Measurements from ENCODE around the gene NPAS3. TPM values are rescaled to one million over a fixed set of nuclear protein-coding genes. Genes with fewer than 3 reads are reported as not detected.
"Not testable (repeated sequence)": the region's sequence is repeated elsewhere in the genome, so short reads cannot be mapped to it uniquely, and the experiment has no call there.

NPAS3 gene
- total RNA-seq, 1 experiment from 2014 or later = 0.90 TPM

GRCh38 chr14:33045760-33046159, 107.1 kb downstream of the NPAS3 start:
- in situ Hi-C loops (cut with HindIII; ENCODE audit: low pct_unique_long_range_greater_than_20kb, low sequenced_read_pairs) = no loop called here
- DNase-seq (ENCODE audit: low read depth, low spot score) = no peak

- in situ Hi-C loops (cut with HindIII; ENCODE audit: low pct_unique_long_range_greater_than_20kb, low sequenced_read_pairs) = no loop called here
- DNase-seq (ENCODE audit: low read depth, low spot score) = no peak
Observed at GRCh38 chr14:33052943-33053342, 114.3 kb downstream of the NPAS3 start.

GRCh38 chr14:33056213-33056612, 117.5 kb downstream of the NPAS3 start:
- in situ Hi-C loops (cut with HindIII; ENCODE audit: low pct_unique_long_range_greater_than_20kb, low sequenced_read_pairs) = no loop called here
- DNase-seq (ENCODE audit: low read depth, low spot score) = no peak

GRCh38 chr14:33057585-33057984, 118.9 kb downstream of the NPAS3 start:
- in situ Hi-C loops (cut with HindIII; ENCODE audit: low pct_unique_long_range_greater_than_20kb, low sequenced_read_pairs) = no loop called here
- DNase-seq (ENCODE audit: low read depth, low spot score) = no peak

- in situ Hi-C loops (cut with HindIII; ENCODE audit: low pct_unique_long_range_greater_than_20kb, low sequenced_read_pairs) = no loop called here
- peak; percentile 10 for DNase-seq (ENCODE audit: low read depth, low spot score)
Observed at GRCh38 chr14:33061667-33062325, 123.1 kb downstream of the NPAS3 start.

- DNase-seq (ENCODE audit: low read depth, low spot score) = no peak
- in situ Hi-C loops (cut with HindIII; ENCODE audit: low pct_unique_long_range_greater_than_20kb, low sequenced_read_pairs) = no loop called here
Observed at GRCh38 chr14:33062476-33062875, 123.8 kb downstream of the NPAS3 start.

- no peak for DNase-seq (ENCODE audit: low read depth, low spot score)
- in situ Hi-C loops (cut with HindIII; ENCODE audit: low pct_unique_long_range_greater_than_20kb, low sequenced_read_pairs) = no loop called here
Observed at GRCh38 chr14:33062881-33063280, 124.2 kb downstream of the NPAS3 start.

GRCh38 chr14:33063521-33063920, 124.8 kb downstream of the NPAS3 start:
- in situ Hi-C loops (cut with HindIII; ENCODE audit: low pct_unique_long_range_greater_than_20kb, low sequenced_read_pairs) = no loop called here
- DNase-seq (ENCODE audit: low read depth, low spot score) = no peak

GRCh38 chr14:33065634-33066033, 127.0 kb downstream of the NPAS3 start:
- no peak for DNase-seq (ENCODE audit: low read depth, low spot score)
- in situ Hi-C loops (cut with HindIII; ENCODE audit: low pct_unique_long_range_greater_than_20kb, low sequenced_read_pairs) = no loop called here

- DNase-seq (ENCODE audit: low read depth, low spot score) = no peak
- in situ Hi-C loops (cut with HindIII; ENCODE audit: low pct_unique_long_range_greater_than_20kb, low sequenced_read_pairs) = no loop called here
Observed at GRCh38 chr14:33068040-33068439, 129.4 kb downstream of the NPAS3 start.

- in situ Hi-C loops (cut with HindIII; ENCODE audit: low pct_unique_long_range_greater_than_20kb, low sequenced_read_pairs) = no loop called here
- DNase-seq (ENCODE audit: low read depth, low spot score) = no peak
Observed at GRCh38 chr14:33068626-33069025, 129.9 kb downstream of the NPAS3 start.

GRCh38 chr14:33070475-33070874, 131.8 kb downstream of the NPAS3 start:
- DNase-seq (ENCODE audit: low read depth, low spot score) = no peak
- in situ Hi-C loops (cut with HindIII; ENCODE audit: low pct_unique_long_range_greater_than_20kb, low sequenced_read_pairs) = no loop called here

- DNase-seq (ENCODE audit: low read depth, low spot score) = no peak
- in situ Hi-C loops (cut with HindIII; ENCODE audit: low pct_unique_long_range_greater_than_20kb, low sequenced_read_pairs) = no loop called here
Observed at GRCh38 chr14:33073023-33073422, 134.3 kb downstream of the NPAS3 start.

- in situ Hi-C loops (cut with HindIII; ENCODE audit: low pct_unique_long_range_greater_than_20kb, low sequenced_read_pairs) = no loop called here
Observed at GRCh38 chr14:33081259-33081658, 142.6 kb downstream of the NPAS3 start.

GRCh38 chr14:33085799-33086198, 147.1 kb downstream of the NPAS3 start:
- in situ Hi-C loops (cut with HindIII; ENCODE audit: low pct_unique_long_range_greater_than_20kb, low sequenced_read_pairs) = no loop called here
- DNase-seq (ENCODE audit: low read depth, low spot score) = no peak

More at GRCh38 chr14:33081259-33081658, 142.6 kb downstream of the NPAS3 start:
- no peak for DNase-seq (ENCODE audit: low read depth, low spot score)

GRCh38 chr14:33088274-33088673, 149.6 kb downstream of the NPAS3 start:
- in situ Hi-C loops (cut with HindIII; ENCODE audit: low pct_unique_long_range_greater_than_20kb, low sequenced_read_pairs); DNase-seq (ENCODE audit: low read depth, low spot score): not testable (repeated sequence)

- in situ Hi-C loops (cut with HindIII; ENCODE audit: low pct_unique_long_range_greater_than_20kb, low sequenced_read_pairs) = no loop called here
- no peak for DNase-seq (ENCODE audit: low read depth, low spot score)
Observed at GRCh38 chr14:33098016-33098415, 159.3 kb downstream of the NPAS3 start.

GRCh38 chr14:33103489-33103888, 164.8 kb downstream of the NPAS3 start:
- DNase-seq (ENCODE audit: low read depth, low spot score) = no peak
- in situ Hi-C loops (cut with HindIII; ENCODE audit: low pct_unique_long_range_greater_than_20kb, low sequenced_read_pairs) = no loop called here

GRCh38 chr14:33103966-33104365, 165.3 kb downstream of the NPAS3 start:
- DNase-seq (ENCODE audit: low read depth, low spot score) = no peak
- in situ Hi-C loops (cut with HindIII; ENCODE audit: low pct_unique_long_range_greater_than_20kb, low sequenced_read_pairs) = no loop called here
